HEK293 (cell line): Measurements from ENCODE around the gene PRPSAP2.

ENCODE experiments used
- CTCF ChIA-PET: fragments of 350-600 bp; formaldehyde crosslinking; extraction: SDS; loops from one replicate; lab custom pipeline; 2021; ENCODE audit warnings: antibody characterized with exemption; lab: Yijun Ruan, JAX
- POLR2A ChIA-PET: fragments of 300-600 bp; formaldehyde crosslinking; extraction: SDS; loops from one replicate; lab custom pipeline; 2020; ENCODE audit warnings: antibody characterized with exemption, inconsistent platforms; lab: Yijun Ruan, JAX
- H3K27ac ChIP-seq: fragments of 200-500 bp; sonication (Bioruptor generic); 2 replicates; pipeline ENCODE4 v1.5.1; 2014; ENCODE audit warnings: low read depth, low read length, control low read depth, inconsistent platforms; ENCODE audit errors: extremely low read depth
- H3K36me3 ChIP-seq, 2 experiments: fragments of 200-500 bp in 1 of 2; sonication (Bioruptor generic) in 1 of 2; 1 replicate in 1 of 2; 2 replicates in 1 of 2; pipeline ENCODE4 v1.5.1; 2014 to 2017; ENCODE audit warnings: inconsistent platforms in 2 of 2, low read length in 2 of 2; ENCODE audit not compliant: control insufficient read depth in 2 of 2, insufficient read depth in 1 of 2
- H3K4me1 ChIP-seq: fragments of 200-500 bp; sonication (Bioruptor generic); 2 replicates; pipeline ENCODE4 v1.5.1; 2014; ENCODE audit warnings: mild to moderate bottlenecking, low read length, inconsistent platforms; ENCODE audit not compliant: control insufficient read depth, insufficient read depth
- H3K4me3 ChIP-seq: 2 replicates; pipeline ENCODE4 v1.5.1; 2011; ENCODE audit warnings: low read depth, mild to moderate bottlenecking, control low read depth, low read length, moderate library complexity
- H3K9me3 ChIP-seq: fragments of 200-500 bp; sonication (Bioruptor generic); 2 replicates; pipeline ENCODE4 v1.5.1; 2014; ENCODE audit warnings: low read depth, low read length, inconsistent platforms; ENCODE audit not compliant: control insufficient read depth, insufficient read depth
- KLF17 ChIP-seq: fragments of 450-650 bp; formaldehyde crosslinking; IDR thresholded peaks from 2 replicates; pipeline ENCODE4 v1.5.1; 2016; ENCODE audit warnings: missing biosample characterization, missing genetic modification characterization
- MYNN ChIP-seq: fragments of 450-650 bp; formaldehyde crosslinking; IDR thresholded peaks from 2 replicates; pipeline ENCODE4 v1.5.1; 2016; ENCODE audit warnings: missing biosample characterization, missing genetic modification characterization, borderline replicate concordance
- MZF1 ChIP-seq: fragments of 450-650 bp; formaldehyde crosslinking; IDR thresholded peaks from 2 replicates; pipeline ENCODE4 v1.5.1; 2017; ENCODE audit warnings: missing biosample characterization, missing genetic modification characterization, borderline replicate concordance
- SP2 ChIP-seq: fragments of 450-650 bp; formaldehyde crosslinking; IDR thresholded peaks from 2 replicates; pipeline ENCODE4 v1.5.1; 2016; ENCODE audit warnings: missing biosample characterization, missing genetic modification characterization
- ZBTB49 ChIP-seq: fragments of 450-650 bp; formaldehyde crosslinking; IDR thresholded peaks from 2 replicates; pipeline ENCODE4 v1.5.1; 2016; ENCODE audit warnings: missing biosample characterization, missing genetic modification characterization, low read depth
- ZFP37 ChIP-seq: fragments of 450-650 bp; formaldehyde crosslinking; IDR thresholded peaks from 2 replicates; pipeline ENCODE4 v1.5.1; 2016; ENCODE audit warnings: missing biosample characterization, missing genetic modification characterization
- ZIC2 ChIP-seq: fragments of 450-650 bp; formaldehyde crosslinking; IDR thresholded peaks from 2 replicates; pipeline ENCODE4 v1.5.1; 2016; ENCODE audit warnings: missing biosample characterization, missing genetic modification characterization
- ZNF10 ChIP-seq: fragments of 450-650 bp; formaldehyde crosslinking; IDR thresholded peaks from 2 replicates; pipeline ENCODE4 v1.5.1; 2017; ENCODE audit warnings: missing biosample characterization, missing genetic modification characterization
- ZNF121 ChIP-seq: fragments of 450-650 bp; formaldehyde crosslinking; IDR thresholded peaks from 2 replicates; pipeline ENCODE4 v1.5.1; 2016; ENCODE audit warnings: missing biosample characterization, missing genetic modification characterization
- ZNF146 ChIP-seq: fragments of 450-650 bp; formaldehyde crosslinking; IDR thresholded peaks from 2 replicates; pipeline ENCODE4 v1.5.1; 2016; ENCODE audit warnings: missing biosample characterization, missing genetic modification characterization
- ZNF544 ChIP-seq: fragments of 450-650 bp; formaldehyde crosslinking; IDR thresholded peaks from 2 replicates; pipeline ENCODE4 v1.5.0; 2017; ENCODE audit warnings: missing biosample characterization, missing genetic modification characterization
- ZNF548 ChIP-seq: fragments of 450-650 bp; formaldehyde crosslinking; IDR thresholded peaks from 2 replicates; pipeline ENCODE4 v1.5.1; 2016; ENCODE audit warnings: missing biosample characterization, missing genetic modification characterization
- ZNF654 ChIP-seq: fragments of 450-650 bp; formaldehyde crosslinking; IDR thresholded peaks from 2 replicates; pipeline ENCODE4 v1.5.1; 2016; ENCODE audit warnings: low read depth, missing biosample characterization, missing genetic modification characterization
- ZNF747 ChIP-seq: fragments of 450-650 bp; formaldehyde crosslinking; IDR thresholded peaks from 2 replicates; pipeline ENCODE4 v1.5.1; 2016; ENCODE audit warnings: missing biosample characterization, missing genetic modification characterization
- ZNF776 ChIP-seq: fragments of 450-650 bp; formaldehyde crosslinking; IDR thresholded peaks from 2 replicates; pipeline ENCODE4 v1.5.0; 2017; ENCODE audit warnings: missing biosample characterization, missing genetic modification characterization, borderline replicate concordance
- TF ChIP-seq, protein P1 (sequence below): fragments of 450-650 bp; formaldehyde crosslinking; IDR thresholded peaks from 2 replicates; pipeline ENCODE4 v1.5.1; 2016; ENCODE audit warnings: missing biosample characterization, missing genetic modification characterization, low read depth
- TF ChIP-seq, protein P2 (sequence below): fragments of 450-650 bp; IDR thresholded peaks from 2 replicates; pipeline ENCODE4 v1.5.1; 2018; ENCODE audit warnings: missing biosample characterization, missing genetic modification characterization
- TF ChIP-seq, protein P3 (sequence below): fragments of 450-650 bp; formaldehyde crosslinking; IDR thresholded peaks from 2 replicates; pipeline ENCODE4 v1.5.1; 2017; ENCODE audit warnings: missing biosample characterization, missing genetic modification characterization

PRPSAP2 gene

DNA sequence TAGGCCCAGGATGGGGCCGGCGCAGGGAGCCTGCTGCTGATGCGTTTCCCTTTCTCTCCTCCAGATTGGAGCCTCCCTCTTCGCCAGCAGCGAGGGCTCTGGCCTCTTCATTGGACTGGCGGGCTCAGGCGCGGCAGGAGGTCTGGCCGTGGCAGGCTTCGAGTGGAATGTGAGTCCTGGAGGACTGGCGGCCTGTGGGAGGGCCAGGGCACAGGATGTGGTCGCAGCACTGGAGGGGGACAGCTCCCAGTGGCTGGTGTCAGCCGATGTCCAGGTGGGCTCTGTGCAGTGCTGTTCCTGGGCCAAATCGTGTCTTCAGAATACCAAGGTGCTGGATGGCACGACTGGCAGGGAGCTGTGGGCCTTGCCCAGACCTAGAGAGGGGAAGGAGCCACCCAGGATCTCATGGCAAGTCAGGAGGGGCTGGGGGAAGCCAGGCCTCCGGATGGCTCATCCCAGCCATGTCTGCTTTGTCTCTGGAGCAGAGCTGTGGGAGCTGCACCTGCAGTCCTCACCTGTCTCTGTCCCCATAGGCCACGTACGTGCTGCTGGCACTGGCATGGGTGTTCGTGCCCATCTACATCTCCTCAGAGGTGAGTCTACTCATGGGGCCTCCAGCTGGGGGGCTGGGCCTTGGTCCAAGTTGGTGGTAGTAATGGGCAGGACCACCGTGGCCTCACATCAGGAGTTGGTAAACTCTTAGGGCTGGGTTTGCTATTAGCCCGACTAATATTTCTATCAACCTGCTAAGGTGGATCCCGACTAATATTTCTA is 101.3 kb downstream of the PRPSAP2 start:
- Histone ChIP-seq H3K4me3 (no peak overlapping the region), H3K9me3 (no peaks in the 10 kb centered on the region), H3K36me3 (no peaks in the 10 kb centered on the region), H3K27ac (no peak overlapping the region), H3K4me1 (no peaks in the 10 kb centered on the region)
- CTCF ChIA-PET = interaction anchor here (0.5 to 3.7 kb wide), 9 partner anchors 10 to 711 kb away, joined by 3 to 31 read pairs (median 4); partner anchors contain the start of gene FAM83G
- TF ChIP-seq, protein P1, sequence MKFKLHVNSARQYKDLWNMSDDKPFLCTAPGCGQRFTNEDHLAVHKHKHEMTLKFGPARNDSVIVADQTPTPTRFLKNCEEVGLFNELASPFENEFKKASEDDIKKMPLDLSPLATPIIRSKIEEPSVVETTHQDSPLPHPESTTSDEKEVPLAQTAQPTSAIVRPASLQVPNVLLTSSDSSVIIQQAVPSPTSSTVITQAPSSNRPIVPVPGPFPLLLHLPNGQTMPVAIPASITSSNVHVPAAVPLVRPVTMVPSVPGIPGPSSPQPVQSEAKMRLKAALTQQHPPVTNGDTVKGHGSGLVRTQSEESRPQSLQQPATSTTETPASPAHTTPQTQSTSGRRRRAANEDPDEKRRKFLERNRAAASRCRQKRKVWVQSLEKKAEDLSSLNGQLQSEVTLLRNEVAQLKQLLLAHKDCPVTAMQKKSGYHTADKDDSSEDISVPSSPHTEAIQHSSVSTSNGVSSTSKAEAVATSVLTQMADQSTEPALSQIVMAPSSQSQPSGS (tag by site-specific recombination) = no peak
- no peak for TF ChIP-seq KLF17 (tag by site-specific recombination)
- no peak for TF ChIP-seq SP2
- TF ChIP-seq MYNN (tag by site-specific recombination) = no peak
- TF ChIP-seq ZNF146 (tag by site-specific recombination) = no peak
- no peak for TF ChIP-seq ZNF654
- no peak for TF ChIP-seq ZNF747 (tag by site-specific recombination)
- no peak for TF ChIP-seq MZF1
- TF ChIP-seq, protein P2, sequence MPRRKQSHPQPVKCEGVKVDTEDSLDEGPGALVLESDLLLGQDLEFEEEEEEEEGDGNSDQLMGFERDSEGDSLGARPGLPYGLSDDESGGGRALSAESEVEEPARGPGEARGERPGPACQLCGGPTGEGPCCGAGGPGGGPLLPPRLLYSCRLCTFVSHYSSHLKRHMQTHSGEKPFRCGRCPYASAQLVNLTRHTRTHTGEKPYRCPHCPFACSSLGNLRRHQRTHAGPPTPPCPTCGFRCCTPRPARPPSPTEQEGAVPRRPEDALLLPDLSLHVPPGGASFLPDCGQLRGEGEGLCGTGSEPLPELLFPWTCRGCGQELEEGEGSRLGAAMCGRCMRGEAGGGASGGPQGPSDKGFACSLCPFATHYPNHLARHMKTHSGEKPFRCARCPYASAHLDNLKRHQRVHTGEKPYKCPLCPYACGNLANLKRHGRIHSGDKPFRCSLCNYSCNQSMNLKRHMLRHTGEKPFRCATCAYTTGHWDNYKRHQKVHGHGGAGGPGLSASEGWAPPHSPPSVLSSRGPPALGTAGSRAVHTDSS (tag by site-specific recombination) = no peak
- no peak for TF ChIP-seq ZNF776 (tag by site-specific recombination)
- no peak for TF ChIP-seq ZBTB49 (tag by site-specific recombination)
- TF ChIP-seq ZFP37 (tag by site-specific recombination) = no peak
- TF ChIP-seq, protein P3, sequence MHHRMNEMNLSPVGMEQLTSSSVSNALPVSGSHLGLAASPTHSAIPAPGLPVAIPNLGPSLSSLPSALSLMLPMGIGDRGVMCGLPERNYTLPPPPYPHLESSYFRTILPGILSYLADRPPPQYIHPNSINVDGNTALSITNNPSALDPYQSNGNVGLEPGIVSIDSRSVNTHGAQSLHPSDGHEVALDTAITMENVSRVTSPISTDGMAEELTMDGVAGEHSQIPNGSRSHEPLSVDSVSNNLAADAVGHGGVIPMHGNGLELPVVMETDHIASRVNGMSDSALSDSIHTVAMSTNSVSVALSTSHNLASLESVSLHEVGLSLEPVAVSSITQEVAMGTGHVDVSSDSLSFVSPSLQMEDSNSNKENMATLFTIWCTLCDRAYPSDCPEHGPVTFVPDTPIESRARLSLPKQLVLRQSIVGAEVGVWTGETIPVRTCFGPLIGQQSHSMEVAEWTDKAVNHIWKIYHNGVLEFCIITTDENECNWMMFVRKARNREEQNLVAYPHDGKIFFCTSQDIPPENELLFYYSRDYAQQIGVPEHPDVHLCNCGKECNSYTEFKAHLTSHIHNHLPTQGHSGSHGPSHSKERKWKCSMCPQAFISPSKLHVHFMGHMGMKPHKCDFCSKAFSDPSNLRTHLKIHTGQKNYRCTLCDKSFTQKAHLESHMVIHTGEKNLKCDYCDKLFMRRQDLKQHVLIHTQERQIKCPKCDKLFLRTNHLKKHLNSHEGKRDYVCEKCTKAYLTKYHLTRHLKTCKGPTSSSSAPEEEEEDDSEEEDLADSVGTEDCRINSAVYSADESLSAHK (tag by site-specific recombination) = no peak
- no peak for TF ChIP-seq ZNF544 (tag by site-specific recombination)
- TF ChIP-seq ZNF548 (tag by site-specific recombination) = no peak
- TF ChIP-seq ZNF10 = no peak
- no peak for TF ChIP-seq ZNF121 (tag by site-specific recombination)
- TF ChIP-seq ZIC2 (tag by site-specific recombination) = no peak
- POLR2A ChIA-PET = no interaction called here
